H1 (cell line): ENCODE results near the gene INTS6. TPM values are rescaled to one million over a fixed set of nuclear protein-coding genes. Genes with fewer than 3 reads are reported as not detected.

Experiments used
- CTCF ChIA-PET: fragments of 300-600 bp; sonication (Branson Sonifier 250); formaldehyde crosslinking; loops from one replicate; lab custom pipeline; 2021; ENCODE audit not compliant: partially characterized antibody; lab: Charles Lee
- POLR2A ChIA-PET: fragments of 300-600 bp; sonication (Branson Sonifier 250); formaldehyde crosslinking; loops from one replicate; lab custom pipeline; 2021; ENCODE audit warnings: inconsistent platforms; ENCODE audit not compliant: partially characterized antibody; lab: Charles Lee
- DNase-seq, 2 experiments: peaks; one replicate each; pipeline versions ENCODE4 v3.0.0 to v3.0.0-alpha.2; 2010 to 2022; ENCODE audit warnings: low spot score in 2 of 2, low read depth in 1 of 2, mixed read lengths in 1 of 2
- FAIRE-seq: peaks from 2 replicates; lab custom pipeline; 2011; peaks lifted over from hg19 to GRCh38; lab: Jason Lieb, UNC
- H2AFZ ChIP-seq: 2 replicates; pipeline ENCODE4 v1.8.1; 2012; ENCODE audit warnings: low read length, inconsistent platforms
- H2AK5ac ChIP-seq: 2 replicates; pipeline ENCODE4 v1.6.1; 2013; ENCODE audit warnings: low read depth, low read length
- H2BK120ac ChIP-seq: replicated peaks from 2 replicates; pipeline ENCODE3; 2013; ENCODE audit warnings: low read depth, low read length, inconsistent platforms
- H2BK12ac ChIP-seq: 2 replicates; pipeline ENCODE4 v1.6.1; 2013; ENCODE audit warnings: low read depth, low read length
- H2BK15ac ChIP-seq: 2 replicates; pipeline ENCODE4 v1.6.1; 2013; ENCODE audit warnings: low read length
- H2BK20ac ChIP-seq: 2 replicates; pipeline ENCODE4 v1.6.1; 2013; ENCODE audit warnings: low read length
- H2BK5ac ChIP-seq: 2 replicates; pipeline ENCODE4 v1.6.1; 2013; ENCODE audit warnings: low read depth, low read length
- H3K14ac ChIP-seq: 2 replicates; pipeline ENCODE4 v1.6.1; 2013; ENCODE audit warnings: inconsistent platforms; ENCODE audit not compliant: insufficient read length
- H3K18ac ChIP-seq: 2 replicates; pipeline ENCODE4 v1.6.1; 2013; ENCODE audit warnings: low read length; ENCODE audit errors: extremely low read depth
- H3K23ac ChIP-seq: 2 replicates; pipeline ENCODE4 v1.6.1; 2013; ENCODE audit warnings: inconsistent platforms; ENCODE audit not compliant: insufficient read length
- H3K23me2 ChIP-seq: 2 replicates; pipeline ENCODE4 v1.6.1; 2013; ENCODE audit warnings: low read depth, low read length
- H3K27ac ChIP-seq: 2 replicates; pipeline ENCODE4 v1.6.1; 2011; ENCODE audit warnings: low read depth, low read length, inconsistent platforms
- H3K27me3 ChIP-seq, 4 experiments: replicated peaks in 1 of 4; 1 replicate in 1 of 4; 2 replicates in 3 of 4; pipeline versions ENCODE4 v1.6.1 to v1.8.1; 2011 to 2013; ENCODE audit warnings: low read length in 3 of 4, mild to moderate bottlenecking in 3 of 4, inconsistent platforms in 2 of 4, mixed read lengths in 2 of 4, moderate library complexity in 1 of 4; ENCODE audit not compliant: control insufficient read depth in 3 of 4, insufficient read depth in 3 of 4; ENCODE audit errors: extremely low read depth in 1 of 4
- H3K36me3 ChIP-seq, 4 experiments: 2 replicates each; pipeline versions ENCODE4 v1.6.1 to v1.8.1; 2011 to 2013; ENCODE audit warnings: mild to moderate bottlenecking in 4 of 4, low read length in 3 of 4, moderate library complexity in 2 of 4, control low read depth in 1 of 4, inconsistent platforms in 1 of 4; ENCODE audit not compliant: insufficient read depth in 4 of 4, control insufficient read depth in 2 of 4
- H3K4ac ChIP-seq: replicated peaks from 2 replicates; pipeline ENCODE3; 2013; ENCODE audit warnings: low read length, low read depth, mixed read lengths, inconsistent platforms; ENCODE audit not compliant: insufficient read length
- H3K4me1 ChIP-seq, 4 experiments: replicated peaks in 1 of 4; 1 replicate in 1 of 4; 2 replicates in 3 of 4; pipeline versions ENCODE4 v1.6.1 to v1.8.1; 2011 to 2013; ENCODE audit warnings: low read length in 3 of 4, inconsistent platforms in 2 of 4, mixed read lengths in 1 of 4; ENCODE audit not compliant: insufficient read depth in 4 of 4, control insufficient read depth in 3 of 4
- H3K4me2 ChIP-seq, 2 experiments: 2 replicates each; pipeline versions ENCODE4 v1.6.1 to v1.8.1; 2011 to 2013; ENCODE audit warnings: low read depth in 2 of 2, low read length in 2 of 2, control low read depth in 1 of 2, inconsistent platforms in 1 of 2, mild to moderate bottlenecking in 1 of 2; ENCODE audit not compliant: insufficient read depth in 1 of 2
- H3K4me3 ChIP-seq, 4 experiments: fragments of 200-600, 300-600 bp in 1 of 4; sonication (generic), shearing (Covaris generic), sonication (Bioruptor Twin) in 1 of 4; 2 replicates each; pipeline versions ENCODE4 v1.5.1 to v1.8.1; 2011 to 2016; ENCODE audit warnings: low read length in 4 of 4, low read depth in 3 of 4, control low read depth in 2 of 4, inconsistent platforms in 2 of 4, mild to moderate bottlenecking in 2 of 4, mixed read lengths in 1 of 4, moderate library complexity in 1 of 4; ENCODE audit not compliant: insufficient read depth in 2 of 4; ENCODE audit errors: extremely low read depth in 1 of 4
- H3K56ac ChIP-seq: replicated peaks from 2 replicates; pipeline ENCODE3; 2013; ENCODE audit warnings: low read depth, mild to moderate bottlenecking, mixed read lengths, low read length, inconsistent platforms; ENCODE audit not compliant: insufficient read length
- H3K79me1 ChIP-seq: 2 replicates; pipeline ENCODE4 v1.6.1; 2013; ENCODE audit warnings: low read depth, low read length, control low read depth
- H3K79me2 ChIP-seq, 2 experiments: 2 replicates each; pipeline versions ENCODE4 v1.6.1 to v1.8.1; 2012 to 2013; ENCODE audit warnings: low read length in 2 of 2, mild to moderate bottlenecking in 2 of 2, inconsistent platforms in 1 of 2; ENCODE audit not compliant: insufficient read depth in 2 of 2, control insufficient read depth in 1 of 2
- H3K9ac ChIP-seq, 4 experiments: replicated peaks in 1 of 4; 1 replicate in 1 of 4; 2 replicates in 3 of 4; pipeline versions ENCODE4 v1.6.1 to v1.8.1; 2011 to 2013; ENCODE audit warnings: low read depth in 3 of 4, low read length in 3 of 4, control low read depth in 2 of 4, mild to moderate bottlenecking in 2 of 4, moderate library complexity in 2 of 4, inconsistent platforms in 1 of 4; ENCODE audit errors: extremely low read depth in 1 of 4
- H3K9me3 ChIP-seq, 2 experiments: 2 replicates each; pipeline versions ENCODE4 v1.6.1 to v1.8.1; 2012 to 2013; ENCODE audit warnings: mild to moderate bottlenecking in 2 of 2, moderate library complexity in 2 of 2, control low read depth in 1 of 2, inconsistent platforms in 1 of 2, low read depth in 1 of 2, low read length in 1 of 2, mixed read lengths in 1 of 2; ENCODE audit not compliant: insufficient read depth in 2 of 2
- H4K20me1 ChIP-seq, 2 experiments: replicated peaks in 1 of 2; 2 replicates each; pipeline versions ENCODE3 to v1.8.1; 2011 to 2013; ENCODE audit warnings: inconsistent platforms in 2 of 2, low read length in 2 of 2, mild to moderate bottlenecking in 1 of 2; ENCODE audit not compliant: insufficient read depth in 2 of 2, control insufficient read depth in 1 of 2
- H4K5ac ChIP-seq: 2 replicates; pipeline ENCODE4 v1.6.1; 2013; ENCODE audit warnings: low read length, low read depth, mixed read lengths, inconsistent platforms; ENCODE audit not compliant: insufficient read length
- H4K8ac ChIP-seq: 2 replicates; pipeline ENCODE4 v1.8.0; 2013; ENCODE audit warnings: mild to moderate bottlenecking, moderate library complexity, low read length, inconsistent platforms; ENCODE audit not compliant: insufficient read depth; ENCODE audit errors: extremely low read depth
- H4K91ac ChIP-seq: replicated peaks from 2 replicates; pipeline ENCODE3; 2013; ENCODE audit warnings: low read length, mixed read lengths, inconsistent platforms; ENCODE audit not compliant: insufficient read length
- ATF3 ChIP-seq: IDR thresholded peaks from 2 replicates; pipeline ENCODE4 v1.6.1; 2011; ENCODE audit warnings: low read depth, mild to moderate bottlenecking, low read length; ENCODE audit not compliant: insufficient read depth
- CHD2 ChIP-seq: IDR thresholded peaks from 2 replicates; pipeline ENCODE4 v1.6.1; 2012; ENCODE audit warnings: low read length, improper control_type of control experiment
- CTCF ChIP-seq, 3 experiments: IDR thresholded peaks; 1 replicate in 2 of 3; 2 replicates in 1 of 3; pipeline versions ENCODE4 v1.5.1 to v1.6.1; 2011; ENCODE audit warnings: low read length in 3 of 3, mild to moderate bottlenecking in 3 of 3, inconsistent platforms in 2 of 3, low read depth in 1 of 3, moderate library complexity in 1 of 3; ENCODE audit not compliant: insufficient read depth in 1 of 3; ENCODE audit errors: control extremely low read depth in 1 of 3
- KDM4A ChIP-seq: IDR thresholded peaks from one replicate; pipeline ENCODE4 v1.7.1; 2012; ENCODE audit warnings: low read depth, mild to moderate bottlenecking, moderate library complexity, low read length, inconsistent platforms; ENCODE audit not compliant: severe bottlenecking
- WGBS, 2 experiments: shearing (Covaris generic) in 1 of 2; methylation state at CpG; one replicate each; pipeline versions ENCODE4 v1.1.6 to v1.1.7; 2013 to 2015; ENCODE audit warnings: low lambda C conversion rate in 2 of 2, mixed read lengths in 2 of 2, inconsistent platforms in 1 of 2, low coverage in 1 of 2, missing lambda C conversion rate in 1 of 2; ENCODE audit not compliant: insufficient replicate concordance in 2 of 2, insufficient coverage in 1 of 2, insufficient read length in 1 of 2; ENCODE audit errors: extremely low coverage in 1 of 2, missing lambda C conversion rate in 1 of 2; 5-methylcytosine and 5-hydroxymethylcytosine counted together
- polyA plus RNA-seq, 7 experiments: library from polyadenylated mRNA; depleted of rRNA in 3 of 7; stranded (reverse) in 5 of 7; unstranded in 2 of 7; fragments of >200 nt in 5 of 7; fragments of 200-250 nt in 2 of 7; gene quantifications; 1 replicate in 5 of 7; 2 replicates in 1 of 7; 4 replicates in 1 of 7; pipeline versions ENCODE4 v1.2.1 to v1.2.3, GENCODE V29; 2011 to 2013; ENCODE audit warnings: missing spikeins in 2 of 7, mixed read lengths in 2 of 7
- total RNA-seq: library from RNA; stranded (reverse); fragmentation: NEBNext Ultra II Directional; extraction: Animal tissue kit (Norgen Biotek cat#: 25700); gene quantifications from 2 replicates; pipeline ENCODE4 v1.2.1, GENCODE V29; 2021

The INTS6 gene
- total and polyA plus RNA-seq, 2 of the 8 experiments (the other 6 are each of a cell fraction or from before 2014, with no cell fraction given): 12.6 to 42.8 TPM

GRCh38 chr13:51479199-51479523, 26.3 kb upstream of the INTS6 start:
- H2BK5ac ChIP-seq: no peak overlapping the region
- no peak overlapping the region for H3K4ac ChIP-seq
- H4K5ac ChIP-seq: no peak overlapping the region
- no peak overlapping the region for H3K56ac ChIP-seq
- no peaks in the 10 kb centered on the region for H4K20me1 ChIP-seq
- H2AFZ ChIP-seq: no peak overlapping the region
- no peak overlapping the region for H3K14ac ChIP-seq
- H3K4me3 ChIP-seq: no peak overlapping the region
- no peak overlapping the region for H3K23ac ChIP-seq
- H2BK120ac ChIP-seq: no peak overlapping the region
- no peak overlapping the region for H2BK15ac ChIP-seq
- H3K27ac ChIP-seq: no peak overlapping the region
- no peak overlapping the region for H2AK5ac ChIP-seq
- H2BK12ac ChIP-seq: no peak overlapping the region
- H3K79me2 ChIP-seq: no peaks in the 10 kb centered on the region
- H3K4me2 ChIP-seq: no peak overlapping the region
- H4K8ac ChIP-seq: no peak overlapping the region
- H3K79me1 ChIP-seq: no peaks in the 10 kb centered on the region
- H3K4me1 ChIP-seq: no peaks in the 10 kb centered on the region
- H4K91ac ChIP-seq: no peak overlapping the region
- CTCF ChIA-PET: interaction anchor here (0.6 to 1.3 kb wide), 2 partner anchors 318 to 385 kb away, joined by 3 read pairs; no protein-coding TSS in a partner anchor
- peaks cover 2% of the 10 kb centered on the region; the same call in 1 of the 2 replicates for H3K23me2 ChIP-seq
- no peaks in the 10 kb centered on the region for H3K27me3 ChIP-seq
- DNase-seq (no peak), FAIRE-seq (no peak)
- H3K36me3 ChIP-seq: no peaks in the 10 kb centered on the region
- no peak overlapping the region for H3K18ac ChIP-seq
- TF ChIP-seq ATF3 (no peak), CHD2 (no peak), CTCF (IDR thresholded peaks at IDR 0.05; ENCODE audit: control extremely low read depth in 1 of 3, insufficient read depth in 1 of 3, low read depth in 1 of 3, low read length in 3 of 3) (no peak), KDM4A (no peak)
- H2BK20ac ChIP-seq: no peak overlapping the region
- H3K9ac ChIP-seq: no peak overlapping the region
- 96% methylated on average over 2 of the region's 2 CpGs; no CpG with 5 or more reads in 1 of the 2 experiments for WGBS, 2 experiments
- POLR2A ChIA-PET: no interaction called here
- H3K9me3 ChIP-seq: no peaks in the 10 kb centered on the region
